Measurements from ENCODE around the gene MAP3K9. TPM values are rescaled to one million over a fixed set of nuclear protein-coding genes. Genes with fewer than 3 reads are reported as not detected.
A peak's percentile ranks its signal among the peaks of the same experiment; 100 is the strongest.

Gene MAP3K9
- total and polyA plus RNA-seq, 2 donors from 2014 or later = 1.0 to 8.3 TPM

GRCh38 chr14:70793637-70794036 is 15.7 kb downstream of the MAP3K9 start:
- no peak for TF ChIP-seq CTCF (IDR thresholded peaks at IDR 0.05; ENCODE audit: borderline replicate concordance, extremely low read depth, insufficient read depth)
- DNase-seq (no peak), FAIRE-seq (no peak)

GRCh38 chr14:70792939-70793338 is 16.4 kb downstream of the MAP3K9 start:
- FAIRE-seq = no peak
- TF ChIP-seq CTCF (IDR thresholded peaks at IDR 0.05; ENCODE audit: borderline replicate concordance, extremely low read depth, insufficient read depth) = no peak
- no peaks in the 10 kb centered on the region for H3K9me3 ChIP-seq (ENCODE audit: control insufficient read depth in 2 of 3, insufficient read depth in 1 of 3, low read length in 3 of 3)
- intact Hi-C loops (cut with DNase I) = no loop called here
- no peak overlapping the region for H3K9ac ChIP-seq (ENCODE audit: low read length in 3 of 3)
- H3K4me3 ChIP-seq (ENCODE audit: low read length in 3 of 3) = no peak overlapping the region
- H3K4me1 ChIP-seq (ENCODE audit: control insufficient read depth in 2 of 3, insufficient read depth in 2 of 3, low read depth in 1 of 3, low read length in 3 of 3) = peaks cover 0 to 5% (median 3%) of the 10 kb centered on the region in 3 donors
- H3K27ac ChIP-seq (ENCODE audit: low read depth in 2 of 2, low read length in 2 of 2) = no peak overlapping the region
- no peak for DNase-seq
- H3K36me3 ChIP-seq (ENCODE audit: control insufficient read depth in 2 of 3, insufficient read depth in 3 of 3, low read length in 3 of 3) = no peaks in the 10 kb centered on the region
- no peaks in the 10 kb centered on the region for H3K27me3 ChIP-seq (ENCODE audit: control insufficient read depth, insufficient read depth, low read length)

More at GRCh38 chr14:70793637-70794036, 15.7 kb downstream of the MAP3K9 start:
- Histone ChIP-seq H3K27me3 (ENCODE audit: control insufficient read depth, insufficient read depth, low read length) (no peaks in the 10 kb centered on the region), H3K9ac (ENCODE audit: low read length in 3 of 3) (no peak overlapping the region), H3K9me3 (ENCODE audit: control insufficient read depth in 2 of 3, insufficient read depth in 1 of 3, low read length in 3 of 3) (no peaks in the 10 kb centered on the region), H3K4me3 (ENCODE audit: low read length in 3 of 3) (no peak overlapping the region), H3K36me3 (ENCODE audit: control insufficient read depth in 2 of 3, insufficient read depth in 3 of 3, low read length in 3 of 3) (no peaks in the 10 kb centered on the region), H3K4me1 (ENCODE audit: control insufficient read depth in 2 of 3, insufficient read depth in 2 of 3, low read depth in 1 of 3, low read length in 3 of 3) (peaks cover 0 to 5% (median under 1%) of the 10 kb centered on the region in 3 donors), H3K27ac (ENCODE audit: low read depth in 2 of 2, low read length in 2 of 2) (no peak overlapping the region)
- intact Hi-C loops (cut with DNase I) = no loop called here

- intact Hi-C loops (cut with DNase I) = no loop called here
- no peaks in the 10 kb centered on the region for H3K9me3 ChIP-seq (ENCODE audit: control insufficient read depth in 2 of 3, insufficient read depth in 1 of 3, low read length in 3 of 3)
These were observed 17.3 kb downstream of the MAP3K9 start for GRCh38 chr14:70791971-70792370.

More at GRCh38 chr14:70791971-70792370, 17.3 kb downstream of the MAP3K9 start:
- H3K4me1 ChIP-seq (ENCODE audit: control insufficient read depth in 2 of 3, insufficient read depth in 2 of 3, low read depth in 1 of 3, low read length in 3 of 3) = peaks cover 0 to 5% (median 3%) of the 10 kb centered on the region in 3 donors
- no peak for TF ChIP-seq CTCF (IDR thresholded peaks at IDR 0.05; ENCODE audit: borderline replicate concordance, extremely low read depth, insufficient read depth)
- H3K27me3 ChIP-seq (ENCODE audit: control insufficient read depth, insufficient read depth, low read length) = no peaks in the 10 kb centered on the region
- H3K9ac ChIP-seq (ENCODE audit: low read length in 3 of 3) = no peak overlapping the region
- no peak overlapping the region for H3K4me3 ChIP-seq (ENCODE audit: low read length in 3 of 3)
- peak in 1 of 5 donors; percentile 49 for DNase-seq
- FAIRE-seq = no peak
- no peak overlapping the region for H3K27ac ChIP-seq (ENCODE audit: low read depth in 2 of 2, low read length in 2 of 2)
- H3K36me3 ChIP-seq (ENCODE audit: control insufficient read depth in 2 of 3, insufficient read depth in 3 of 3, low read length in 3 of 3) = no peaks in the 10 kb centered on the region

Data from kidney (tissue), 14 donors.